Measurements from ENCODE around the gene HERC6. TPM values are rescaled to one million over a fixed set of nuclear protein-coding genes. Genes with fewer than 3 reads are reported as not detected.
"Not testable (repeated sequence)": the region's sequence is repeated elsewhere in the genome, so short reads cannot be mapped to it uniquely, and the experiment has no call there.

Gene HERC6
- total RNA-seq, 2 donors from 2014 or later = 9.9 to 12.7 TPM

- H3K9me3 ChIP-seq (ENCODE audit: control insufficient read depth, low read length) = peaks cover 21% of the 10 kb centered on the region
- no peaks in the 10 kb centered on the region for H3K27me3 Mint-ChIP-seq (ENCODE audit: insufficient read depth)
- peaks cover 3% of the 10 kb centered on the region for H3K4me1 Mint-ChIP-seq
- no peaks in the 10 kb centered on the region for H3K36me3 Mint-ChIP-seq (ENCODE audit: low read depth)
- no peaks in the 10 kb centered on the region for H3K4me1 ChIP-seq (ENCODE audit: control insufficient read depth, insufficient read depth, low read length)
- H3K9ac ChIP-seq (ENCODE audit: extremely low read depth, low read length, poor library complexity, severe bottlenecking) = no peak overlapping the region
- no peaks in the 10 kb centered on the region for H3K9me3 Mint-ChIP-seq
- no peak for TF ChIP-seq CTCF (conservative IDR thresholded peaks at IDR 0.05)
- peaks cover 14% of the 10 kb centered on the region for H3K36me3 ChIP-seq (ENCODE audit: control insufficient read depth, insufficient read depth, low read length)
- H3K27ac ChIP-seq (ENCODE audit: low read depth, low read length) = no peak overlapping the region
- H3K4me3 ChIP-seq (ENCODE audit: low read length) = no peak overlapping the region
- WGBS, 2 experiments (ENCODE audit: insufficient coverage in 1 of 2, insufficient read length in 1 of 2) = 65 to 82% methylated on average over 9 to 11 of the region's 11 CpGs
- H3K27me3 ChIP-seq (ENCODE audit: control insufficient read depth, insufficient read depth, low read length, poor library complexity, severe bottlenecking) = no peaks in the 10 kb centered on the region
- H3K27ac Mint-ChIP-seq = no peak overlapping the region
- DNase-seq = peak; percentile 54
- H3K4me3 Mint-ChIP-seq = no peak overlapping the region
Observed at GRCh38 chr4:88335092-88335665, 43.5 kb upstream of the HERC6 start.

GRCh38 chr4:88341227-88342192, 37.1 kb upstream of the HERC6 start:
- Mint-ChIP-seq H3K36me3 (ENCODE audit: low read depth) (no peaks in the 10 kb centered on the region), H3K27me3 (ENCODE audit: insufficient read depth) (no peaks in the 10 kb centered on the region), H3K4me1 (peaks cover 24% of the 10 kb centered on the region), H3K9me3 (no peaks in the 10 kb centered on the region), H3K4me3 (peak overlapping the region; percentile 8), H3K27ac (peak overlapping the region; percentile 83)
- H3K9ac ChIP-seq (ENCODE audit: extremely low read depth, low read length, poor library complexity, severe bottlenecking) = no peak overlapping the region
- no peak overlapping the region for H3K27ac ChIP-seq (ENCODE audit: low read depth, low read length)
- peaks cover 9% of the 10 kb centered on the region for H3K36me3 ChIP-seq (ENCODE audit: control insufficient read depth, insufficient read depth, low read length)
- WGBS, 2 experiments (ENCODE audit: insufficient coverage in 1 of 2, insufficient read length in 1 of 2) = 84 to 85% methylated on average over 3 to 8 of the region's 8 CpGs
- H3K4me1 ChIP-seq (ENCODE audit: control insufficient read depth, insufficient read depth, low read length) = no peaks in the 10 kb centered on the region
- peak overlapping the region; percentile 78 for H3K4me3 ChIP-seq (ENCODE audit: low read length)
- no peak for TF ChIP-seq CTCF (conservative IDR thresholded peaks at IDR 0.05)
- no peaks in the 10 kb centered on the region for H3K27me3 ChIP-seq (ENCODE audit: control insufficient read depth, insufficient read depth, low read length, poor library complexity, severe bottlenecking)
- H3K9me3 ChIP-seq (ENCODE audit: control insufficient read depth, low read length) = peaks cover 53% of the 10 kb centered on the region
- DNase-seq = no peak

GRCh38 chr4:88346902-88347301, 31.8 kb upstream of the HERC6 start:
- not testable (repeated sequence) for H3K9me3 Mint-ChIP-seq; H3K27me3 Mint-ChIP-seq (ENCODE audit: insufficient read depth); H3K27ac ChIP-seq (ENCODE audit: low read depth, low read length); H3K27me3 ChIP-seq (ENCODE audit: control insufficient read depth, insufficient read depth, low read length, poor library complexity, severe bottlenecking); H3K4me1 ChIP-seq (ENCODE audit: control insufficient read depth, insufficient read depth, low read length); H3K36me3 Mint-ChIP-seq (ENCODE audit: low read depth); H3K27ac Mint-ChIP-seq; DNase-seq; H3K36me3 ChIP-seq (ENCODE audit: control insufficient read depth, insufficient read depth, low read length); H3K4me3 Mint-ChIP-seq
- Histone ChIP-seq H3K9ac (ENCODE audit: extremely low read depth, low read length, poor library complexity, severe bottlenecking) (peak overlapping the region; percentile 11), H3K9me3 (ENCODE audit: control insufficient read depth, low read length) (peaks cover 66% of the 10 kb centered on the region), H3K4me3 (ENCODE audit: low read length) (peak overlapping the region; percentile 78)
- WGBS, 2 experiments (ENCODE audit: insufficient coverage in 1 of 2, insufficient read length in 1 of 2) = 95 to 100% methylated on average over 1 to 3 of the region's 3 CpGs
- peaks cover 14% of the 10 kb centered on the region for H3K4me1 Mint-ChIP-seq

- H3K27ac ChIP-seq (ENCODE audit: low read depth, low read length); H3K27me3 Mint-ChIP-seq (ENCODE audit: insufficient read depth); H3K36me3 ChIP-seq (ENCODE audit: control insufficient read depth, insufficient read depth, low read length); H3K27me3 ChIP-seq (ENCODE audit: control insufficient read depth, insufficient read depth, low read length, poor library complexity, severe bottlenecking); H3K4me1 ChIP-seq (ENCODE audit: control insufficient read depth, insufficient read depth, low read length); H3K27ac Mint-ChIP-seq; H3K36me3 Mint-ChIP-seq (ENCODE audit: low read depth); H3K4me3 Mint-ChIP-seq; H3K4me1 Mint-ChIP-seq: not testable (repeated sequence)
- peaks cover 22% of the 10 kb centered on the region for H3K9me3 Mint-ChIP-seq
- DNase-seq = peak; percentile 62
- 86 to 95% methylated on average over 3 to 7 of the region's 7 CpGs for WGBS, 2 experiments (ENCODE audit: insufficient coverage in 1 of 2, insufficient read length in 1 of 2)
- Histone ChIP-seq H3K9me3 (ENCODE audit: control insufficient read depth, low read length) (peaks cover 75% of the 10 kb centered on the region), H3K4me3 (ENCODE audit: low read length) (peak overlapping the region; percentile 78), H3K9ac (ENCODE audit: extremely low read depth, low read length, poor library complexity, severe bottlenecking) (peak overlapping the region; percentile 23)
Observed at GRCh38 chr4:88348761-88349160, 29.9 kb upstream of the HERC6 start.

Measured in endodermal cell (in vitro differentiated cells).